H9 (cell line): ENCODE measurements around the gene LDB1. TPM values are rescaled to one million over a fixed set of nuclear protein-coding genes. Genes with fewer than 3 reads are reported as not detected.

Experiments used
- DNase-seq: peaks from one replicate; pipeline ENCODE4 v3.0.0-alpha.2; 2017
- H2AFZ ChIP-seq: one replicate; pipeline ENCODE4 v1.6.1; 2013; ENCODE audit warnings: mild to moderate bottlenecking, low read length, control low read depth, moderate library complexity
- H2AK5ac ChIP-seq: 2 replicates; pipeline ENCODE4 v1.6.1; 2013; ENCODE audit warnings: low read length, control low read depth, mixed read lengths; ENCODE audit not compliant: insufficient read length
- H2BK120ac ChIP-seq: one replicate; pipeline ENCODE4 v1.6.1; 2013; ENCODE audit warnings: low read depth, mild to moderate bottlenecking, low read length, control low read depth, inconsistent platforms; ENCODE audit not compliant: poor library complexity, severe bottlenecking
- H2BK12ac ChIP-seq: 2 replicates; pipeline ENCODE4 v1.6.1; 2013; ENCODE audit warnings: low read length, control low read depth, mixed read lengths, low read depth; ENCODE audit not compliant: insufficient read length
- H2BK15ac ChIP-seq: 2 replicates; pipeline ENCODE4 v1.6.1; 2013; ENCODE audit warnings: low read depth, low read length, control low read depth
- H2BK20ac ChIP-seq: one replicate; pipeline ENCODE4 v1.6.1; 2013; ENCODE audit warnings: low read depth, mild to moderate bottlenecking, low read length, control low read depth, inconsistent platforms; ENCODE audit not compliant: poor library complexity, severe bottlenecking
- H2BK5ac ChIP-seq: 2 replicates; pipeline ENCODE4 v1.6.1; 2013; ENCODE audit warnings: low read length, control low read depth, mixed read lengths; ENCODE audit not compliant: insufficient read length
- H3K14ac ChIP-seq: 2 replicates; pipeline ENCODE4 v1.6.1; 2013; ENCODE audit warnings: low read length, control low read depth; ENCODE audit not compliant: insufficient read depth
- H3K18ac ChIP-seq: 2 replicates; pipeline ENCODE4 v1.6.1; 2013; ENCODE audit warnings: low read depth, mild to moderate bottlenecking, mixed read lengths, low read length, control low read depth; ENCODE audit not compliant: insufficient read length
- H3K23ac ChIP-seq: 2 replicates; pipeline ENCODE4 v1.6.1; 2013; ENCODE audit warnings: low read length, control low read depth, mixed read lengths, low read depth; ENCODE audit not compliant: insufficient read length
- H3K23me2 ChIP-seq: 2 replicates; pipeline ENCODE4 v1.6.1; 2013; ENCODE audit warnings: low read depth, mild to moderate bottlenecking, mixed read lengths, low read length, control low read depth; ENCODE audit not compliant: insufficient read length, poor library complexity, severe bottlenecking
- H3K27ac ChIP-seq: 2 replicates; pipeline ENCODE4 v1.5.1; 2013; ENCODE audit warnings: low read length, control low read depth, mixed read lengths, low read depth; ENCODE audit not compliant: insufficient read length
- H3K27me3 ChIP-seq: 2 replicates; pipeline ENCODE4 v1.6.1; 2013; ENCODE audit warnings: low read length, control low read depth, inconsistent platforms; ENCODE audit not compliant: insufficient read depth
- H3K4ac ChIP-seq: 2 replicates; pipeline ENCODE4 v1.6.1; 2013; ENCODE audit warnings: low read depth, mild to moderate bottlenecking, control low read depth, inconsistent platforms, low read length, moderate library complexity
- H3K4me1 ChIP-seq: 2 replicates; pipeline ENCODE4 v1.6.1; 2013; ENCODE audit warnings: low read length, control low read depth, inconsistent platforms; ENCODE audit not compliant: insufficient read depth
- H3K4me2 ChIP-seq: 2 replicates; pipeline ENCODE4 v1.6.1; 2013; ENCODE audit warnings: low read length, control low read depth, mixed read lengths; ENCODE audit not compliant: insufficient read length, insufficient read depth
- H3K56ac ChIP-seq: 2 replicates; pipeline ENCODE4 v1.6.1; 2013; ENCODE audit warnings: low read depth, mild to moderate bottlenecking, mixed read lengths, low read length, control low read depth; ENCODE audit not compliant: insufficient read length
- H3K79me1 ChIP-seq: 2 replicates; pipeline ENCODE4 v1.6.1; 2013; ENCODE audit warnings: low read depth, mild to moderate bottlenecking, moderate library complexity, low read length, control low read depth, inconsistent platforms; ENCODE audit not compliant: insufficient read depth, poor library complexity, severe bottlenecking
- H3K79me2 ChIP-seq: 2 replicates; pipeline ENCODE4 v1.6.1; 2013; ENCODE audit warnings: low read length, control low read depth, inconsistent platforms; ENCODE audit not compliant: insufficient read depth
- H3K9ac ChIP-seq: 2 replicates; pipeline ENCODE4 v1.6.1; 2013; ENCODE audit warnings: low read length, control low read depth, mixed read lengths; ENCODE audit not compliant: insufficient read length; ENCODE audit errors: extremely low read depth
- H3K9me3 ChIP-seq: one replicate; pipeline ENCODE4 v1.6.1; 2013; ENCODE audit warnings: low read depth, low read length, inconsistent platforms; ENCODE audit not compliant: control insufficient read depth
- H3T11ph ChIP-seq: one replicate; pipeline ENCODE4 v1.6.1; 2013; ENCODE audit warnings: mild to moderate bottlenecking, low read length, control low read depth, inconsistent platforms
- H4K20me1 ChIP-seq: one replicate; pipeline ENCODE4 v1.6.1; 2013; ENCODE audit not compliant: control insufficient read depth, insufficient read length, insufficient read depth
- H4K5ac ChIP-seq: 2 replicates; pipeline ENCODE4 v1.6.1; 2013; ENCODE audit warnings: low read depth, mild to moderate bottlenecking, mixed read lengths, low read length, control low read depth; ENCODE audit not compliant: insufficient read length
- H4K8ac ChIP-seq: replicated peaks from 2 replicates; pipeline ENCODE4 v1.6.1; 2013; ENCODE audit warnings: low read length, control low read depth, mixed read lengths, low read depth; ENCODE audit not compliant: insufficient read length
- H4K91ac ChIP-seq: 2 replicates; pipeline ENCODE4 v1.6.1; 2013; ENCODE audit warnings: low read depth, mild to moderate bottlenecking, moderate library complexity, mixed read lengths, low read length, control low read depth; ENCODE audit not compliant: insufficient read length
- H3K27ac Mint-ChIP-seq, 3 experiments: 2 replicates in 2 of 3; 3 replicates in 1 of 3; pipeline ENCODE4 v1.8.0; 2020 to 2021; ENCODE audit warnings: mixed read lengths in 3 of 3, mild to moderate bottlenecking in 1 of 3, moderate library complexity in 1 of 3
- H3K27me3 Mint-ChIP-seq: 2 replicates; pipeline ENCODE4 v1.8.0; 2021; ENCODE audit warnings: low read depth, mild to moderate bottlenecking, moderate library complexity, mixed read lengths
- H3K36me3 Mint-ChIP-seq, 3 experiments: 2 replicates in 2 of 3; 3 replicates in 1 of 3; pipeline ENCODE4 v1.8.0; 2020 to 2021; ENCODE audit warnings: low read depth in 3 of 3, mixed read lengths in 3 of 3; ENCODE audit not compliant: insufficient read depth in 1 of 3
- H3K4me1 Mint-ChIP-seq, 2 experiments: 2 replicates each; pipeline ENCODE4 v1.8.0; 2020; ENCODE audit warnings: mixed read lengths in 2 of 2
- H3K4me3 Mint-ChIP-seq, 2 experiments: 2 replicates in 1 of 2; 3 replicates in 1 of 2; pipeline ENCODE4 v1.8.0; 2020 to 2021; ENCODE audit warnings: mild to moderate bottlenecking in 2 of 2, mixed read lengths in 2 of 2, moderate library complexity in 1 of 2
- H3K9me3 Mint-ChIP-seq, 2 experiments: 2 replicates in 1 of 2; 3 replicates in 1 of 2; pipeline ENCODE4 v1.8.0; 2020; ENCODE audit warnings: mild to moderate bottlenecking in 2 of 2, mixed read lengths in 2 of 2, moderate library complexity in 1 of 2
- CTCF ChIP-seq: fragments of 200-600 bp; sonication (generic); conservative IDR thresholded peaks from 3 replicates; pipeline ENCODE4 v1.8.0; 2021; ENCODE audit warnings: antibody characterized with exemption, mild to moderate bottlenecking
- WGBS: extraction: QIAGEN DNeasy Blood & Tissue Kit; methylation state at CpG from one replicate; pipeline ENCODE4 v1.1.7; 2013; ENCODE audit warnings: missing lambda C conversion rate, low lambda C conversion rate, mixed read lengths; ENCODE audit not compliant: insufficient read length; ENCODE audit errors: extremely low coverage; 5-methylcytosine and 5-hydroxymethylcytosine counted together
- total RNA-seq: library from RNA; stranded (reverse); gene quantifications from 2 replicates; pipeline ENCODE4 v1.2.1, GENCODE V29; 2021

LDB1 gene
- total RNA-seq, 1 experiment from 2014 or later, result 80.5 TPM

GRCh38 chr10:102086196-102086595 lies 34.0 kb downstream of the LDB1 start:
- Histone ChIP-seq H2BK12ac (no peak overlapping the region), H3K4me2 (no peak overlapping the region), H4K91ac (no peak overlapping the region), H3K56ac (no peak overlapping the region), H3K79me1 (no peaks in the 10 kb centered on the region), H3K23ac (no peak overlapping the region), H3K14ac (no peak overlapping the region), H3K18ac (no peak overlapping the region), H3K9ac (no peak overlapping the region), H2AK5ac (no peak overlapping the region), H3K4ac (no peak overlapping the region), H2AFZ (no peak overlapping the region), H4K8ac (no peak overlapping the region), H3T11ph (no peak overlapping the region), H3K23me2 (no peaks in the 10 kb centered on the region), H4K5ac (no peak overlapping the region), H3K27ac (no peak overlapping the region), H2BK120ac (no peak overlapping the region), H2BK5ac (no peak overlapping the region), H3K79me2 (no peaks in the 10 kb centered on the region), H3K4me1 (no peaks in the 10 kb centered on the region), H2BK20ac (no peak overlapping the region), H2BK15ac (no peak overlapping the region), H3K27me3 (no peaks in the 10 kb centered on the region), H3K9me3 (no peaks in the 10 kb centered on the region), H4K20me1 (no peaks in the 10 kb centered on the region)
- H3K36me3 Mint-ChIP-seq, result peaks cover 0 to 1% (median 0%) of the 10 kb centered on the region in 3 experiments; a peak in 2 of 7 replicates
- no peaks in the 10 kb centered on the region for H3K4me1 Mint-ChIP-seq
- TF ChIP-seq CTCF, result no peak
- DNase-seq, result no peak
- no peaks in the 10 kb centered on the region for H3K9me3 Mint-ChIP-seq
- no CpG with 5 or more reads among the region's 8 CpGs for WGBS
- no peak overlapping the region for H3K4me3 Mint-ChIP-seq
- H3K27me3 Mint-ChIP-seq, result peaks cover under 1% of the 10 kb centered on the region; the same call in 1 of the 2 replicates
- H3K27ac Mint-ChIP-seq, result no peak overlapping the region
